Gastrocnemius medialis (tissue), 4 donors: ENCODE measurements around the gene PPP2R1A.

Experiments used
- CTCF ChIP-seq, 5 experiments: fragments of 450-650 bp in 3 of 5; fragments of 200-600 bp in 2 of 5; sonication (generic) in 2 of 5; IDR thresholded peaks in 4 of 5; conservative IDR thresholded peaks in 1 of 5; 1 replicate in 4 of 5; 2 replicates in 1 of 5; pipeline ENCODE4 v1.5.1; 2016 to 2019; ENCODE audit warnings: antibody characterized with exemption in 5 of 5, mild to moderate bottlenecking in 3 of 5, moderate library complexity in 3 of 5
- POLR2A ChIP-seq, 2 donors: fragments of 450-650 bp; IDR thresholded peaks; one replicate each; pipeline ENCODE4 v1.6.1; 2017; ENCODE audit warnings: antibody characterized with exemption in 2 of 2, mild to moderate bottlenecking in 2 of 2, moderate library complexity in 2 of 2

DNA sequence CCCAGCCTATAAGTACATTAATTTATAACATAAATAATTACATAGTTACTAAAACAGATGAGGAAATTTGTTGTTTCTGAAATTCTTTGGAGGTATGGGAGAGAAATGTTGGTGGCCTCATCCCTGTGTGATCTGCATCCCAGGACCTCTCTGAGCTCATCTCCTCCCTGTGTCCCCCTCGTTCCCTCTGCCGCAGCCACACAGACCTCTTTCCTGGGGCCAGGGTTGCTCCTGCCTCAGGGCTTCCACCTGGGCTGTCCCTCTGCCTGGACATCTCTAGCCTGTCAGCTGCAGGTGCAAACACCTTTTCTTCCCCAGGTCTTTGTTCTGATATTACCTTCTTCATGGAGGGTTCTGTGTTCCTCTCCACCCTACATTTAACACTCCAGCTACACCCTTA lies 83.4 kb downstream of the PPP2R1A start:
- TF ChIP-seq CTCF (IDR thresholded peaks at IDR 0.05 in 4 of 5, conservative IDR thresholded peaks at IDR 0.05 in 1 of 5) (no peak), POLR2A (IDR thresholded peaks at IDR 0.05) (no peak)
